SU-DHL-6 (cell line): ENCODE measurements around the gene KRT81.

Source experiments
- H2AFZ ChIP-seq: fragments of 200-600 bp; sonication (generic); 2 replicates; pipeline ENCODE4 v1.6.1; 2014; ENCODE audit warnings: low read depth, mild to moderate bottlenecking, moderate library complexity, mixed read lengths, antibody characterized with exemption, low read length; ENCODE audit not compliant: severe bottlenecking
- H3F3A ChIP-seq: fragments of 200-600 bp; shearing (Covaris generic); 2 replicates; pipeline ENCODE4 v1.6.0; 2016; ENCODE audit warnings: antibody characterized with exemption, mild to moderate bottlenecking; ENCODE audit not compliant: insufficient read depth
- H3K27ac ChIP-seq: fragments of 200-600 bp; sonication (generic); 2 replicates; pipeline ENCODE4 v1.5.1; 2016; ENCODE audit warnings: low read depth, mild to moderate bottlenecking, low read length, moderate library complexity, mixed read lengths
- H3K27me3 ChIP-seq: fragments of 200-600 bp; sonication (generic), shearing (Covaris generic); 2 replicates; pipeline ENCODE4 v1.6.0; 2014; ENCODE audit warnings: mild to moderate bottlenecking, low read length
- H3K36me3 ChIP-seq: fragments of 200-600 bp; sonication (generic); 2 replicates; pipeline ENCODE4 v1.6.1; 2014; ENCODE audit warnings: mild to moderate bottlenecking, low read length, mixed read lengths
- H3K4me2 ChIP-seq: fragments of 300-600, 200-600 bp; shearing (Covaris generic), sonication (generic); 2 replicates; pipeline ENCODE4 v1.6.0; 2014; ENCODE audit warnings: low read length, low read depth, mild to moderate bottlenecking; ENCODE audit not compliant: poor library complexity, severe bottlenecking
- H3K4me3 ChIP-seq: fragments of 200-600 bp; sonication (generic); 2 replicates; pipeline ENCODE4 v1.5.1; 2014; ENCODE audit warnings: antibody characterized with exemption, low read length, mild to moderate bottlenecking, mixed read lengths; ENCODE audit not compliant: insufficient read depth, poor library complexity, severe bottlenecking
- H3K79me2 ChIP-seq: fragments of 200-600 bp; sonication (generic); 2 replicates; pipeline ENCODE4 v1.6.1; 2014; ENCODE audit warnings: mild to moderate bottlenecking, low read length, moderate library complexity; ENCODE audit not compliant: insufficient read depth
- H3K9ac ChIP-seq: fragments of 200-600 bp; sonication (generic); 2 replicates; pipeline ENCODE4 v1.7.0; 2014; ENCODE audit warnings: mild to moderate bottlenecking, low read length
- H3K9me2 ChIP-seq: fragments of 200-600 bp; sonication (generic); replicated peaks from 2 replicates; pipeline ENCODE4 v1.6.1; 2014; ENCODE audit warnings: low read length; ENCODE audit not compliant: insufficient read depth
- H3K9me3 ChIP-seq: fragments of 200-600 bp; sonication (generic); 2 replicates; pipeline ENCODE4 v1.6.1; 2014; ENCODE audit warnings: low read length, mixed read lengths; ENCODE audit not compliant: insufficient read depth
- H4K20me1 ChIP-seq: fragments of 200-600 bp; sonication (generic); 2 replicates; pipeline ENCODE4 v1.6.1; 2014; ENCODE audit warnings: low read depth, mild to moderate bottlenecking, antibody characterized with exemption, low read length, moderate library complexity, mixed read lengths
- EZH2phosphoT487 ChIP-seq: fragments of 200-600 bp; sonication (generic), shearing (Covaris generic); conservative IDR thresholded peaks from 2 replicates; pipeline ENCODE4 v1.6.1; 2018; ENCODE audit warnings: mild to moderate bottlenecking, antibody characterized with exemption, low read length, moderate library complexity, mixed read lengths
- TF ChIP-seq, protein P1 (sequence below): fragments of 200-600 bp; sonication (generic); IDR thresholded peaks from one replicate; pipeline ENCODE4 v1.5.1; 2017; ENCODE audit warnings: antibody characterized with exemption, mild to moderate bottlenecking, low read length, moderate library complexity; ENCODE audit not compliant: insufficient read depth, poor library complexity, severe bottlenecking

The KRT81 gene

DNA sequence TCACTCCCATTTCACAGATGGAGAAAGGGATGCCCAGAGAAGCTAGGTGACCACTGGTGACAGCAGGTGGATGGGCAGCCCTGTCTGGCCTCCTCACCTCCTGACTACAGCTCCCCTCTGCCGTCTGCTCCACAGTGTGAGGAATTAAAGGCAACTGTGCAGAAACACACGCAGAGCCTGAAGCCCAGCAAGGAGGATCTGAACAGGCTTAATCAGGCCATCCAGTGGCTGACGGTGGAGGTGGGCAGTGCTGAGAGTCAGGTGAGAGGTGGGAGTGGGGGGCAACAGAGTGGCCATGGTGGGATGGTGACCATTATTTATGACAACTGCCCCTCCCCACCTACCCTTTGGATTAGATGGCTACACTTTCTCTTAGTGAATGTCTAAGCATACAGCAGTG is 15.6 kb downstream of the KRT81 start:
- H3K4me2 ChIP-seq = no peak overlapping the region
- H3K36me3 ChIP-seq = no peaks in the 10 kb centered on the region
- no peaks in the 10 kb centered on the region for H3F3A ChIP-seq
- no peak overlapping the region for H2AFZ ChIP-seq
- no peaks in the 10 kb centered on the region for H4K20me1 ChIP-seq
- H3K4me3 ChIP-seq = no peak overlapping the region
- H3K27ac ChIP-seq = no peak overlapping the region
- no peak overlapping the region for H3K9ac ChIP-seq
- H3K9me3 ChIP-seq = no peaks in the 10 kb centered on the region
- no peak for TF ChIP-seq EZH2phosphoT487
- TF ChIP-seq, protein P1, sequence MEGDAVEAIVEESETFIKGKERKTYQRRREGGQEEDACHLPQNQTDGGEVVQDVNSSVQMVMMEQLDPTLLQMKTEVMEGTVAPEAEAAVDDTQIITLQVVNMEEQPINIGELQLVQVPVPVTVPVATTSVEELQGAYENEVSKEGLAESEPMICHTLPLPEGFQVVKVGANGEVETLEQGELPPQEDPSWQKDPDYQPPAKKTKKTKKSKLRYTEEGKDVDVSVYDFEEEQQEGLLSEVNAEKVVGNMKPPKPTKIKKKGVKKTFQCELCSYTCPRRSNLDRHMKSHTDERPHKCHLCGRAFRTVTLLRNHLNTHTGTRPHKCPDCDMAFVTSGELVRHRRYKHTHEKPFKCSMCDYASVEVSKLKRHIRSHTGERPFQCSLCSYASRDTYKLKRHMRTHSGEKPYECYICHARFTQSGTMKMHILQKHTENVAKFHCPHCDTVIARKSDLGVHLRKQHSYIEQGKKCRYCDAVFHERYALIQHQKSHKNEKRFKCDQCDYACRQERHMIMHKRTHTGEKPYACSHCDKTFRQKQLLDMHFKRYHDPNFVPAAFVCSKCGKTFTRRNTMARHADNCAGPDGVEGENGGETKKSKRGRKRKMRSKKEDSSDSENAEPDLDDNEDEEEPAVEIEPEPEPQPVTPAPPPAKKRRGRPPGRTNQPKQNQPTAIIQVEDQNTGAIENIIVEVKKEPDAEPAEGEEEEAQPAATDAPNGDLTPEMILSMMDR = no peak
- H3K9me2 ChIP-seq = no peaks in the 10 kb centered on the region
- H3K79me2 ChIP-seq = no peaks in the 10 kb centered on the region
- H3K27me3 ChIP-seq = no peaks in the 10 kb centered on the region

DNA sequence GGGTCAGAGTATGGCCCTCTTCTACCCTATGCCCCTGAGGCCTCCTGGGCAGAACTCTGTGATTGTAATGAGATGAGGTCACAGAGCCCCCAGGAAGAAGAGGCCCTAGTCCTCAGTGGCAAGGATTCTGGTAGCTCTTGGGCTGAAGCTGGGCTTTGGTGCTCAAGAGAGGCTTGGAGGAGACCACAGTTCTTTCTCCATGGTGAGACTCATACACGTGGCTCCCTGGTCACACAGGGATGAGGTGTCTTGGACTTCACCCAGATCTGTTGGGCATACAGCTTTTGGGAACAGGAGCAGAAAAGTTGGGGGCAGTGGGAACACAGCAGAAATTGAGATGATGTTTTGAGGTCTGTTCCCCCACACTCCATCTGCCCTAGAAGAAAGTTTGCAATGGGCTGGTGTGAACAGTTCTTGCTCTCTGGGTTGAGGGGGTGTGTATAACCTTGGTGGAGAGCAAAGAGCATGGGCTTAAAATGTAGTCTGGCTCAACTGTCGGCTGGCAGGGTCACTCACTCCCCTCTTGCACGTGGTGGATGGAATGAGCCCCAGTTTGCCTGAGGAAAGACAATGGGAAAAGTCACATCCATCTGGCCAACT is 16.7 kb downstream of the KRT81 start, which contains the start of gene KRT86:
Gene KRT86 (plus strand): TSS at position 125 of the 600 bp plus-strand sequence. CDS start 27,272 bp downstream, outside the sequence.
- H3F3A ChIP-seq = no peaks in the 10 kb centered on the region
- no peaks in the 10 kb centered on the region for H3K9me2 ChIP-seq
- no peak within 1 kb of the TSS for H3K4me3 ChIP-seq
- no peaks in the 10 kb centered on the region for H3K9me3 ChIP-seq
- no peaks in the 10 kb centered on the region for H3K79me2 ChIP-seq
- H3K27me3 ChIP-seq = no peaks in the 10 kb centered on the region
- H4K20me1 ChIP-seq = no peaks in the 10 kb centered on the region
- no peak within 1 kb of the TSS for H3K9ac ChIP-seq
- no peak within 1 kb of the TSS for H3K4me2 ChIP-seq
- no peak within 1 kb of the TSS for H3K27ac ChIP-seq
- no peak within 1 kb of the TSS for H2AFZ ChIP-seq
- H3K36me3 ChIP-seq = no peaks in the 10 kb centered on the region
- no peak for TF ChIP-seq EZH2phosphoT487
- TF ChIP-seq, protein P1 = no peak

DNA sequence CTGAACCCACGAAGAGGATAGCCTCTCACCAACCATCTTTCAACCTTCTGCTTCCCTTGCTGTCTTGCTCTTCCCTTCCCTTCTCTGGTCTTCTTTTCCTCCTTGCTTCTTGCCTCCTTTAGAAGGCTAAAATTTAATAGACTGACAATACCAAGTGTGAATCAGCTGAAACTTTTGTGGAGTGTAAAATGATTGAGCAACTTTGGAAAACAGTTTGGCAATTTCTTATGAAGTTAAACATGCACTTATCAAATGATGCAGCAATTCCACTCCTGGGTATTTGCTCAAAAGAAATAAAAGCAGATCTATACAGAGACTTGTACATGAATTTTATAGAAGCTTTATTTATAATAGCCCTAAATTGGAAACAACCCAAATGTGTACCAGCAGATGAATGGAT is 20.2 kb downstream of the KRT81 start:
- H3K36me3 ChIP-seq = no peaks in the 10 kb centered on the region
- no peak overlapping the region for H3K9ac ChIP-seq
- H3K27ac ChIP-seq = no peak overlapping the region
- no peaks in the 10 kb centered on the region for H3K79me2 ChIP-seq
- TF ChIP-seq, protein P1 = no peak
- TF ChIP-seq EZH2phosphoT487 = no peak
- no peaks in the 10 kb centered on the region for H3K27me3 ChIP-seq
- H3K4me3 ChIP-seq = no peak overlapping the region
- no peaks in the 10 kb centered on the region for H4K20me1 ChIP-seq
- H3K9me2 ChIP-seq = no peaks in the 10 kb centered on the region
- no peak overlapping the region for H3K4me2 ChIP-seq
- no peaks in the 10 kb centered on the region for H3F3A ChIP-seq
- H2AFZ ChIP-seq = no peak overlapping the region
- no peaks in the 10 kb centered on the region for H3K9me3 ChIP-seq
